Fibroblast of villous mesenchyme (primary cell): ENCODE results near the gene MMUT. TPM values are rescaled to one million over a fixed set of nuclear protein-coding genes. Genes with fewer than 3 reads are reported as not detected.
"Not testable (repeated sequence)": the region's sequence is repeated elsewhere in the genome, so short reads cannot be mapped to it uniquely, and the experiment has no call there.

Experiments used
- DNase-seq: peaks from one replicate; pipeline ENCODE4 v3.0.0-alpha.2; 2010; ENCODE audit warnings: low read depth
- H3K4me3 ChIP-seq: 2 replicates; pipeline ENCODE4 v1.5.1; 2011; ENCODE audit warnings: low read depth, mild to moderate bottlenecking, low read length
- CTCF ChIP-seq: IDR thresholded peaks from 2 replicates; pipeline ENCODE4 v1.5.1; 2012; ENCODE audit warnings: low read depth, mild to moderate bottlenecking, low read length; ENCODE audit not compliant: insufficient read depth
- total RNA-seq: library from RNA; depleted of rRNA; stranded (reverse); fragments of >200 nt; gene quantifications from 2 replicates; pipeline ENCODE4 v1.2.3, GENCODE V29; 2012

MMUT gene
- total RNA-seq, 1 donor, result 16.0 TPM

GRCh38 chr6:49497304-49497703 lies 34.3 kb upstream of the MMUT start:
- TF ChIP-seq CTCF, result no peak
- no peak overlapping the region for H3K4me3 ChIP-seq
- DNase-seq, result no peak

GRCh38 chr6:49490633-49491032 lies 27.6 kb upstream of the MMUT start:
- H3K4me3 ChIP-seq, result no peak overlapping the region
- DNase-seq, result no peak
- no peak for TF ChIP-seq CTCF

- not testable (repeated sequence) for H3K4me3 ChIP-seq, DNase-seq
Measured at GRCh38 chr6:49483380-49483779, 20.3 kb upstream of the MMUT start.

- not testable (repeated sequence) for H3K4me3 ChIP-seq, DNase-seq
Measured at GRCh38 chr6:49481846-49482245, 18.8 kb upstream of the MMUT start.

- TF ChIP-seq CTCF, result no peak
- peak; percentile 84 for DNase-seq
- H3K4me3 ChIP-seq, result no peak overlapping the region
Measured at GRCh38 chr6:49479308-49479970, 16.4 kb upstream of the MMUT start.

- H3K4me3 ChIP-seq, DNase-seq: not testable (repeated sequence)
Measured at GRCh38 chr6:49476564-49476963, 13.5 kb upstream of the MMUT start.

GRCh38 chr6:49468042-49468441 lies 5.0 kb upstream of the MMUT start:
- H3K4me3 ChIP-seq, result no peak overlapping the region
- TF ChIP-seq CTCF, result no peak
- DNase-seq, result no peak

GRCh38 chr6:49464691-49465090 lies 1.6 kb upstream of the MMUT start:
- no peak for TF ChIP-seq CTCF
- no peak overlapping the region for H3K4me3 ChIP-seq
- DNase-seq, result no peak

- peak overlapping the region; percentile 99 for H3K4me3 ChIP-seq
- no peak for DNase-seq
- TF ChIP-seq CTCF, result no peak
Measured at GRCh38 chr6:49463612-49463967, 537 bp upstream of the MMUT start.
